NCI-H1694 treated with DMSO at 0.1 percent for 48 hours (cell line): ENCODE measurements around the gene NUP88.
A peak's percentile ranks its signal among the peaks of the same experiment; 100 is the strongest.
"Not testable (repeated sequence)": the region's sequence is repeated elsewhere in the genome, so short reads cannot be mapped to it uniquely, and the experiment has no call there.

Experiments
- DNase-seq: peaks from one replicate; lab custom pipeline; 2025; lab: John Stamatoyannopoulos, UW

The NUP88 gene

GRCh38 chr17:5419356-5419958 is at the start of gene NUP88:
Gene NUP88, minus strand, starts transcription at chr17:5419662. Its CDS starts 12 bp downstream, at chr17:5419650.
- DNase-seq: peak; percentile 98

- no peak for DNase-seq
Measured at GRCh38 chr17:5468075-5468473, 48.6 kb upstream of the NUP88 start.

GRCh38 chr17:5467416-5467815 is 48.0 kb upstream of the NUP88 start:
- DNase-seq: no peak

GRCh38 chr17:5466295-5466694 is 46.8 kb upstream of the NUP88 start:
- no peak for DNase-seq

- peak; percentile 1 for DNase-seq
Measured at GRCh38 chr17:5464717-5465507, 45.5 kb upstream of the NUP88 start.

- no peak for DNase-seq
Measured at GRCh38 chr17:5446786-5447185, 27.3 kb upstream of the NUP88 start.

- no peak for DNase-seq
Measured at GRCh38 chr17:5444209-5444608, 24.7 kb upstream of the NUP88 start.

GRCh38 chr17:5443728-5444127 is 24.3 kb upstream of the NUP88 start:
- no peak for DNase-seq

- no peak for DNase-seq
Measured at GRCh38 chr17:5439446-5439764, 19.9 kb upstream of the NUP88 start.

GRCh38 chr17:5438716-5439445 is 19.4 kb upstream of the NUP88 start, which contains the start of gene C1QBP:
Gene C1QBP, minus strand, starts transcription at chr17:5439155. Its CDS starts 82 bp downstream, at chr17:5439073.
- DNase-seq: peak; percentile 73

GRCh38 chr17:5437721-5438317 is 18.4 kb upstream of the NUP88 start:
- no peak for DNase-seq

- not testable (repeated sequence) for DNase-seq
Measured at GRCh38 chr17:5435781-5436315, 16.4 kb upstream of the NUP88 start.

- no peak for DNase-seq
Measured at GRCh38 chr17:5434984-5435383, 15.5 kb upstream of the NUP88 start.

GRCh38 chr17:5431949-5432556 is 12.6 kb upstream of the NUP88 start:
- DNase-seq: no peak

GRCh38 chr17:5431234-5431633 is 11.8 kb upstream of the NUP88 start:
- DNase-seq: not testable (repeated sequence)

- DNase-seq: no peak
Measured at GRCh38 chr17:5430413-5430999, 11.0 kb upstream of the NUP88 start.

- peak; percentile 27 for DNase-seq
Measured at GRCh38 chr17:5429191-5429887, 9.9 kb upstream of the NUP88 start.

GRCh38 chr17:5425826-5426225 is 6.4 kb upstream of the NUP88 start:
- DNase-seq: no peak

- DNase-seq: no peak
Measured at GRCh38 chr17:5424909-5425308, 5.4 kb upstream of the NUP88 start.

GRCh38 chr17:5422505-5422904 is 3.0 kb upstream of the NUP88 start:
- no peak for DNase-seq
